KMS-11 (cell line): ENCODE results near the gene HSP90AA1.

Source experiments
- H2AFZ ChIP-seq: fragments of 200-600 bp; sonication (generic); 2 replicates; pipeline ENCODE4 v1.6.1; 2016; ENCODE audit warnings: antibody characterized with exemption, mixed run types, low read depth
- H3K27ac ChIP-seq: fragments of 200-600 bp; sonication (generic); 2 replicates; pipeline ENCODE4 v1.6.1; 2016; ENCODE audit warnings: mild to moderate bottlenecking, mixed run types
- H3K27me3 ChIP-seq: fragments of 200-600 bp; sonication (generic); 2 replicates; pipeline ENCODE4 v1.6.1; 2017; ENCODE audit warnings: mild to moderate bottlenecking, low read depth, mixed run types, moderate library complexity; ENCODE audit not compliant: insufficient read depth
- H3K36me3 ChIP-seq: fragments of 200-600 bp; sonication (generic); 2 replicates; pipeline ENCODE4 v1.6.1; 2017; ENCODE audit warnings: mild to moderate bottlenecking, mixed run types; ENCODE audit not compliant: insufficient read depth
- H3K4me1 ChIP-seq: fragments of 200-600 bp; sonication (generic); 2 replicates; pipeline ENCODE4 v1.6.1; 2016; ENCODE audit warnings: mild to moderate bottlenecking, low read depth, mixed run types; ENCODE audit not compliant: poor library complexity, severe bottlenecking
- H3K4me2 ChIP-seq: fragments of 200-600 bp; sonication (generic); 2 replicates; pipeline ENCODE4 v1.7.0; 2016; ENCODE audit warnings: mild to moderate bottlenecking, mixed run types
- H3K4me3 ChIP-seq: fragments of 200-600 bp; sonication (generic); IDR thresholded peaks from 2 replicates; pipeline ENCODE4 v1.6.1; 2017; ENCODE audit warnings: low read depth, low read length, mixed read lengths; ENCODE audit not compliant: insufficient read depth
- H3K79me2 ChIP-seq: fragments of 200-600 bp; sonication (generic); 2 replicates; pipeline ENCODE4 v1.6.1; 2016; ENCODE audit warnings: low read depth, mixed run types; ENCODE audit not compliant: insufficient read depth
- H3K9ac ChIP-seq: fragments of 200-600 bp; sonication (generic); 2 replicates; pipeline ENCODE4 v1.6.1; 2016; ENCODE audit warnings: mild to moderate bottlenecking, mixed run types
- H4K20me1 ChIP-seq: fragments of 200-600 bp; sonication (generic); 2 replicates; pipeline ENCODE4 v1.6.1; 2016; ENCODE audit warnings: mild to moderate bottlenecking, mixed run types; ENCODE audit not compliant: insufficient read depth
- CTCF ChIP-seq: fragments of 200-600 bp; sonication (generic); conservative IDR thresholded peaks from 2 replicates; pipeline ENCODE4 v1.6.1; 2017; ENCODE audit warnings: low read depth, mild to moderate bottlenecking, antibody characterized with exemption, low read length, moderate library complexity, mixed read lengths

Gene HSP90AA1

GRCh38 chr14:102042699-102043098 lies 44.1 kb downstream of the HSP90AA1 start:
- Histone ChIP-seq H3K27me3 (no peaks in the 10 kb centered on the region), H3K36me3 (peaks cover 5% of the 10 kb centered on the region; the same call in 1 of the 2 replicates), H3K4me3 (no peak overlapping the region), H3K4me1 (no peaks in the 10 kb centered on the region), H4K20me1 (no peaks in the 10 kb centered on the region), H3K4me2 (no peak overlapping the region), H3K9ac (no peak overlapping the region), H3K27ac (no peak overlapping the region), H2AFZ (no peak overlapping the region), H3K79me2 (no peaks in the 10 kb centered on the region)
- no peak for TF ChIP-seq CTCF

GRCh38 chr14:102040153-102040552 lies 46.7 kb downstream of the HSP90AA1 start:
- no peak overlapping the region for H3K4me2 ChIP-seq
- no peak overlapping the region for H3K27ac ChIP-seq
- H3K4me1 ChIP-seq = no peaks in the 10 kb centered on the region
- H2AFZ ChIP-seq = no peak overlapping the region
- H3K4me3 ChIP-seq = no peak overlapping the region
- no peaks in the 10 kb centered on the region for H3K79me2 ChIP-seq
- no peaks in the 10 kb centered on the region for H3K27me3 ChIP-seq
- H4K20me1 ChIP-seq = no peaks in the 10 kb centered on the region
- no peak overlapping the region for H3K9ac ChIP-seq
- H3K36me3 ChIP-seq = peaks cover 12% of the 10 kb centered on the region; the same call in 1 of the 2 replicates
- TF ChIP-seq CTCF = no peak

GRCh38 chr14:102039157-102039556 lies 47.7 kb downstream of the HSP90AA1 start:
- Histone ChIP-seq H2AFZ (no peak overlapping the region), H3K79me2 (no peaks in the 10 kb centered on the region), H4K20me1 (no peaks in the 10 kb centered on the region), H3K4me1 (no peaks in the 10 kb centered on the region), H3K9ac (no peak overlapping the region), H3K36me3 (peaks cover 15% of the 10 kb centered on the region; the same call in 1 of the 2 replicates), H3K4me3 (no peak overlapping the region), H3K27ac (no peak overlapping the region), H3K4me2 (no peak overlapping the region), H3K27me3 (no peaks in the 10 kb centered on the region)
- TF ChIP-seq CTCF = no peak

GRCh38 chr14:102037686-102038085 lies 49.2 kb downstream of the HSP90AA1 start:
- peaks cover 25% of the 10 kb centered on the region; the same call in 1 of the 2 replicates for H3K36me3 ChIP-seq
- no peaks in the 10 kb centered on the region for H3K4me1 ChIP-seq
- no peak for TF ChIP-seq CTCF
- H3K4me2 ChIP-seq = no peak overlapping the region
- no peak overlapping the region for H3K9ac ChIP-seq
- H3K27me3 ChIP-seq = no peaks in the 10 kb centered on the region
- no peak overlapping the region for H2AFZ ChIP-seq
- H3K79me2 ChIP-seq = no peaks in the 10 kb centered on the region
- no peak overlapping the region for H3K27ac ChIP-seq
- H3K4me3 ChIP-seq = no peak overlapping the region
- no peaks in the 10 kb centered on the region for H4K20me1 ChIP-seq
